K562 treated with DMSO at 1 percent for 12 hours (cell line): ENCODE results near the gene ZNF157. TPM values are rescaled to one million over a fixed set of nuclear protein-coding genes. Genes with fewer than 3 reads are reported as not detected.

Source experiments
- total RNA-seq: library from RNA; unstranded; fragments of 300-600 nt; gene quantifications from 2 replicates; pipeline ENCODE4 v1.2.3, GENCODE V29; 2022; ENCODE audit not compliant: insufficient read depth

Gene ZNF157
- total RNA-seq, result not detected in 2 replicates

DNA sequence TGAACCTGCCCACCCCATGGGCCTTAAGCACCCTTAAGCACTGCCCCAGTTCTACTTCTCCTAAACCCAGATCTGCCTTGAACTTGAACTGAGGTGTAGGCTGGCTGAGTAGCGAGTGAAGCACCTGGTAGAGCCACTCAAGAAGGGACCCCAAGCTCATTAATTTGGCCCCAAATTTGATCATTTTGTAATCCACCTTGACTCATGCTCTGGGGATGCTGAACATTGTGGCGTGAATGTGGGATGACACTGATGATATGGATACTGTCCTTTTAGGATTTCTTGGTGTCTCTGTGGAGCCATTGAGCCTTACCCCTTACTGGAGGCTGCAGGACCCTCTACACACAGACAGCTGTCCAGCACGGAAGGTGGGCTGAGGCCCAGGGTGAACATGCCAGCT, at the start of gene ZNF157:
Gene ZNF157 (plus strand): TSS at position 301 of the 400 bp plus-strand sequence. CDS start 91 bp downstream, at position 392.

Other genes starting within 250 kb of the ZNF157 start
- 170 and 286 TPM in 2 replicates for gene NDUFB11, start 225.9 kb upstream of the ZNF157 start, total RNA-seq
- 37.1 and 56.9 TPM in 2 replicates for gene RBM10, start 225.4 kb upstream of the ZNF157 start, total RNA-seq
- 136 and 228 TPM in 2 replicates for gene UBA1, start 176.7 kb upstream of the ZNF157 start, total RNA-seq
- gene CDK16, start 151.9 kb upstream of the ZNF157 start, total RNA-seq, result 35.8 and 71.0 TPM in 2 replicates
- 20.3 and 28.7 TPM in 2 replicates for gene USP11, start 137.6 kb upstream of the ZNF157 start, total RNA-seq
- gene ZNF41, start 112.6 kb downstream of the ZNF157 start, total RNA-seq, result 1.1 and 5.5 TPM in 2 replicates
- gene ARAF, start 190.6 kb downstream of the ZNF157 start, total RNA-seq, result 35.0 and 52.6 TPM in 2 replicates
- gene TIMP1, start 211.9 kb downstream of the ZNF157 start, total RNA-seq, result 317 and 357 TPM in 2 replicates
- gene SYN1, start 249.3 kb downstream of the ZNF157 start, total RNA-seq, result 0.25 and 0.73 TPM in 2 replicates